Measurements from ENCODE around the gene TEX19. TPM values are rescaled to one million over a fixed set of nuclear protein-coding genes. Genes with fewer than 3 reads are reported as not detected.
"Not testable (repeated sequence)": the region's sequence is repeated elsewhere in the genome, so short reads cannot be mapped to it uniquely, and the experiment has no call there.

The TEX19 gene
- total and polyA plus RNA-seq, 11 donors: not detected

GRCh38 chr17:82370471-82371332, 11.7 kb downstream of the TEX19 start:
- no peak for DNase-seq
- H3K27me3 ChIP-seq: peaks cover 24 to 81% (median 42%) of the 10 kb centered on the region in 9 donors
- TF ChIP-seq CTCF (IDR thresholded peaks at IDR 0.05) (no peak), POLR2A (IDR thresholded peaks at IDR 0.05) (no peak)
- peak overlapping the region in 9 of 12 donors; percentile 12 to 51 (median 41) for H3K4me3 ChIP-seq
- H3K36me3 ChIP-seq: no peaks in the 10 kb centered on the region
- intact Hi-C loops (cut with DNase I): loop anchor here in 1 of 10 donors (5.0 kb wide), 1 partner anchor 42 kb away; no protein-coding TSS in a partner anchor
- no peak overlapping the region for H3K27ac ChIP-seq
- peak in 2 of 4 donors; percentile 8 to 27 for ATAC-seq
- WGBS, 4 donors: 34 to 53% (median 36%) methylated on average over 37 to 38 of the region's 38 CpGs
- no peaks in the 10 kb centered on the region for H3K9me3 ChIP-seq
- peaks cover 0 to 29% (median 19%) of the 10 kb centered on the region in 12 donors for H3K4me1 ChIP-seq

DNA sequence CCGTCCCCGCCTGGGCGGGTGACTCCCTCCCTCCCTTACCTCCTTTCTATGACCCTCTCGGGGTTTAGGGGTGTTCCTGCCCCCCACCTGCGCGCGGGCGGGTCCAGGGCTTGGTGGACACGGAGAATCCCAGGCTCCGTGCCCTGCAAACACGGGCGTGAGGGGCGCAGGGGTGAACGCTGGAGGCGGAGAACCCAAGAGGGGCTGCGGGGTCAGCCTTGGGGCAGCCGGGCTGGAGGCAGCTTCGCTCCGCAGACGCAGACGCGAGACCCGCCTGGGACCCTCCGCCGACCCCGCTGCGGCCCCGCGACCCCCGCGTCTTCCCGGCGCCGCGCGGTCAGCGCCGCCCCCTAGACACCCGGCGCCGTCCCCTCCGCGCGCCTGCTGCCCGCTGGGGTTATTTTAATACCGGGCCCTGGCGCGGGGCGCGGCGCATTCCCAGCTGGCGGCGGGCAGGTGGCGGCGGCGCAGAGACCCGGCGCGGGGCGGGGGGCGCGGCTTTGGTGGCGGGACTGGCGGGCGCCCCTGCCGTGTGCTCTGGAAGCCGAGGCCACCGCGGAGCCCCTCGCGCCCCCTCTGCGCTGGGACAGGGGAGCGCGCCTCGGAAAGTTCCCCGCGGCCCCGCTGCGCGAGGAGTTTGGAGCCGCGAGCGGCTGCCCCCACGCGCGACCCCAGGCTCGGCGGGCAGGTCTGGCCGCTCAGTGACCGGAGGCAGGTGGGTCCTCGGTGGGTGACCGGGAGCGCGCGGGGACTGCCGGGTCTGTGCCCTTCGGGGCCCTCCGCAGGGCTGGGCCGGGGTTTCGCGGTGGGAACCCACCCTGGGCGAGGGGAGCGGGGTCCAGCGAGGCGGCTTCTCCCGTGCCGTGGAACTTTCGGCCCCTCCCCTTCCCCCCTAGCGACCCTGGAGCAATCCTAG, 12.5 kb downstream of the TEX19 start, which contains the start of gene UTS2R:
UTS2R (plus strand) TSS at position 433 of the 916 bp plus-strand sequence. CDS start 2,560 bp downstream, outside the sequence.
- 4 to 12% (median 4%) methylated on average over 13 to 109 of the region's 109 CpGs for WGBS, 4 donors
- peak within 1 kb of the TSS in 11 of 12 donors; percentile 22 to 53 (median 41) for H3K4me3 ChIP-seq
- no peaks in the 10 kb centered on the region for H3K9me3 ChIP-seq
- intact Hi-C loops (cut with DNase I): loop anchor here in 1 of 10 donors (5.0 kb wide), 1 partner anchor 41 kb away; no protein-coding TSS in a partner anchor
- H3K27me3 ChIP-seq: peaks cover 24 to 90% (median 49%) of the 10 kb centered on the region in 9 donors
- ATAC-seq (peak in 1 of 4 donors; percentile 46), DNase-seq (no peak)
- peak within 1 kb of the TSS in 1 of 12 donors; percentile 21 for H3K27ac ChIP-seq
- TF ChIP-seq CTCF (IDR thresholded peaks at IDR 0.05) (no peak), POLR2A (IDR thresholded peaks at IDR 0.05) (no peak)
- no peaks in the 10 kb centered on the region for H3K36me3 ChIP-seq
- H3K4me1 ChIP-seq: peaks cover 0 to 29% (median 19%) of the 10 kb centered on the region in 12 donors

GRCh38 chr17:82372249-82373071, 13.4 kb downstream of the TEX19 start:
- intact Hi-C loops (cut with DNase I): loop anchor here in 1 of 10 donors (5.0 kb wide), 1 partner anchor 40 kb away; no protein-coding TSS in a partner anchor
- TF ChIP-seq POLR2A (IDR thresholded peaks at IDR 0.05) (no peak), CTCF (IDR thresholded peaks at IDR 0.05) (no peak)
- no peaks in the 10 kb centered on the region for H3K9me3 ChIP-seq
- peak overlapping the region in 1 of 12 donors; percentile 21 for H3K27ac ChIP-seq
- H3K36me3 ChIP-seq: no peaks in the 10 kb centered on the region
- H3K4me3 ChIP-seq: peak overlapping the region in 10 of 12 donors; percentile 22 to 53 (median 42)
- peak in 3 of 4 donors; percentile 31 to 52 (median 34) for ATAC-seq
- DNase-seq: peak in 2 of 5 donors; percentile 12 to 52
- 18 to 26% (median 19%) methylated on average over 27 to 41 of the region's 41 CpGs for WGBS, 4 donors
- peaks cover 0 to 29% (median 19%) of the 10 kb centered on the region in 12 donors for H3K4me1 ChIP-seq
- H3K27me3 ChIP-seq: peaks cover 24 to 92% (median 49%) of the 10 kb centered on the region in 9 donors

DNA sequence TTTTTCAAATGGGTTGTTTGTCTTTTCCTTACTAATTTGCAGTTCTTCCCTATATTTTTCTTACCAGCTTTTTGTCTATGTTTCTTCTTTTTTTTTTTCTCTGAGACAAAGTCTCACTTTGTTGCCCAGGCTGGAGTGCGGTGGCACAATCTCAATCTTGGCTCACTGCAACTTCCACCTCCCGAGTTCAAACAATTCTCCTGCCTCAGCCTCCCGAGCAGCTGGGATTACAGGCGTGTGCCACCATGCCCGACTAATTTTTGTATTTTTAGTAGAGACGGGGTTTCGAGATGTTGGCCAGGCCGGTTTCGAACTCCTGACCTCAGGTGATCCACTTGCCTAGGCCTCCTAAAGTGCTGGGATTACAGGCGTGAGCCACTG, 14.0 kb downstream of the TEX19 start:
- H3K4me3 ChIP-seq, H3K27ac ChIP-seq, DNase-seq, H3K36me3 ChIP-seq, H3K9me3 ChIP-seq, ATAC-seq: not testable (repeated sequence)
- Histone ChIP-seq H3K4me1 (peaks cover 0 to 29% (median 19%) of the 10 kb centered on the region in 12 donors), H3K27me3 (peaks cover 24 to 93% (median 49%) of the 10 kb centered on the region in 9 donors)
- intact Hi-C loops (cut with DNase I): loop anchor here in 1 of 10 donors (5.0 kb wide), 1 partner anchor 39 kb away; no protein-coding TSS in a partner anchor
- 82 to 93% (median 90%) methylated on average over 10 of the region's 10 CpGs for WGBS, 4 donors
